Activated T-cell treated with anti-CD3 and anti-CD28 coated beads for 1 hour (primary cell): ENCODE data around the gene FRAS1.

ENCODE experiments used
- DNase-seq: peaks from one replicate; pipeline ENCODE4 v3.0.0-alpha.2; 2020; ENCODE audit warnings: low read depth

FRAS1 gene

GRCh38 chr4:78551420-78552351, 494.6 kb downstream of the FRAS1 start, which contains the start of gene ANXA3:
Gene ANXA3, plus strand, starts transcription at chr4:78551770. Its CDS starts 2,704 bp downstream, at chr4:78554474.
- DNase-seq: no peak

- no peak for DNase-seq
Observed at GRCh38 chr4:78552389-78553042, 495.4 kb downstream of the FRAS1 start.

GRCh38 chr4:78553043-78553396, 495.9 kb downstream of the FRAS1 start:
- no peak for DNase-seq

- no peak for DNase-seq
Observed at GRCh38 chr4:78553529-78554060, 496.5 kb downstream of the FRAS1 start.

GRCh38 chr4:78556665-78557064, 499.5 kb downstream of the FRAS1 start:
- DNase-seq: no peak

GRCh38 chr4:78557841-78558240, 500.7 kb downstream of the FRAS1 start:
- DNase-seq: no peak

GRCh38 chr4:78558410-78558809, 501.3 kb downstream of the FRAS1 start:
- DNase-seq: no peak

GRCh38 chr4:78560296-78560963, 503.3 kb downstream of the FRAS1 start:
- DNase-seq: no peak

- DNase-seq: no peak
Observed at GRCh38 chr4:78561677-78562076, 504.6 kb downstream of the FRAS1 start.

GRCh38 chr4:78562687-78563086, 505.6 kb downstream of the FRAS1 start:
- no peak for DNase-seq

GRCh38 chr4:78565971-78566372, 508.8 kb downstream of the FRAS1 start:
- DNase-seq: no peak

- DNase-seq: no peak
Observed at GRCh38 chr4:78566834-78567499, 509.8 kb downstream of the FRAS1 start.

- no peak for DNase-seq
Observed at GRCh38 chr4:78567500-78568060, 510.5 kb downstream of the FRAS1 start.

- DNase-seq: no peak
Observed at GRCh38 chr4:78568640-78569305, 511.6 kb downstream of the FRAS1 start.

- no peak for DNase-seq
Observed at GRCh38 chr4:78569306-78569821, 512.2 kb downstream of the FRAS1 start.

- no peak for DNase-seq
Observed at GRCh38 chr4:78570117-78570516, 513.0 kb downstream of the FRAS1 start.

GRCh38 chr4:78571804-78572203, 514.7 kb downstream of the FRAS1 start:
- DNase-seq: no peak

- no peak for DNase-seq
Observed at GRCh38 chr4:78578674-78579425, 521.7 kb downstream of the FRAS1 start.

GRCh38 chr4:78581618-78582017, 524.5 kb downstream of the FRAS1 start:
- DNase-seq: no peak
